ENCODE data around the gene AP3D1.

GRCh38 chr19:2084993-2085720 lies 66.2 kb downstream of the AP3D1 start:
- TF ChIP-seq CTCF (conservative IDR thresholded peaks at IDR 0.05): no peak
- TF ChIP-seq EZH2 (IDR thresholded peaks at IDR 0.05; ENCODE audit: low read depth): no peak

Measured in PC-9 (cell line).